GM12892 (cell line): ENCODE data around the gene ABLIM1.

ENCODE experiments used
- POLR2A ChIP-seq: IDR thresholded peaks from 2 replicates; pipeline ENCODE4 v1.6.1; 2011; ENCODE audit warnings: low read depth, low read length, control low read depth
- TAF1 ChIP-seq: IDR thresholded peaks from 2 replicates; pipeline ENCODE4 v1.6.1; 2011; ENCODE audit warnings: low read depth, mild to moderate bottlenecking, control low read depth, low read length, borderline replicate concordance

DNA sequence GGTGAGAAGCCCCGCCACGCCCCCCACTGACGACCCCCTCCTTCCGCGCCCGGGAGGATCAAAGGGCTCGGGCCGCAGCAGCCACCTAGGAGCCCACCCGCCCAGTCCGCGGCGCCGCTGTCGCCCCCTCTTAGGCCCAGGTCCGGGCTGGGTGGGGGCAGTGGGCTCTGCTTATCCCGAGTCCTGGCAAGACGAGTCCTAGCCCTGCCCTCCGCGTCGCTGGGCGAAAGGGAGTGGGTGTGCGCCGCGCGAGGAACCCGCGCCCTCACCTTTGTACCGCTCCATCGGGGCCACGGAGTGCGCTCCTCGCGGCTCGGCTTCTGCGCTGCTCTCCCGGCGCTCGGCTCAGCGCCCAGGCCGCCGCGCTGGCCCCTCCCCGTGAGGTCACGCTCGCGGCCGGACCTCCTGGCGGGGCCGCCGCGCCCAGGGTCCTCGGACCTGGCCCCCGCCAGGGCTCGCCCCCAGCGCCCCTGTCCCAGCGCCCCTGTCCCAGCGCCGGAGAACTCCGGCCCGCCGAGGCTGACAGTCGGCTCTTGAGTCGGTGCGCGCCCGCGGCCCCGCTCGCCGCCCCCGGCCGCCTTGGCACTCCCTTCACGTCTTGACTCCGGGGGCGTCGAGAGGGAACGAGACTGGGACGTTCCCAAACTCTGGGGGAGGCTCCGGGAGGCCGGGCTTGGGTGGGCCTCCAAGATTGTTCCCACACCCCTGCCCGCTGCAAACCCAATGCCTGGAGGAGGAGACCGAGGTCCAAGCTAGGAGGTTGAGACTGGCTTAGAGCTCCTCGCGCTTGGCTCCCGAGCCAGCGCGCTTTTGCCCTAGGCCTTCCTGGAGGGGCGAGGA is 253.7 kb downstream of the ABLIM1 start, which contains the start of gene AFAP1L2:
- TF ChIP-seq POLR2A (no peak), TAF1 (no peak)
